ENCODE results near the gene MAP1A. TPM values are rescaled to one million over a fixed set of nuclear protein-coding genes. Genes with fewer than 3 reads are reported as not detected.

The MAP1A gene
- polyA plus RNA-seq, 1 donor (not counting 4 experiments of a cell fraction or from before 2014, with no cell fraction given), result 0.13 TPM

DNA sequence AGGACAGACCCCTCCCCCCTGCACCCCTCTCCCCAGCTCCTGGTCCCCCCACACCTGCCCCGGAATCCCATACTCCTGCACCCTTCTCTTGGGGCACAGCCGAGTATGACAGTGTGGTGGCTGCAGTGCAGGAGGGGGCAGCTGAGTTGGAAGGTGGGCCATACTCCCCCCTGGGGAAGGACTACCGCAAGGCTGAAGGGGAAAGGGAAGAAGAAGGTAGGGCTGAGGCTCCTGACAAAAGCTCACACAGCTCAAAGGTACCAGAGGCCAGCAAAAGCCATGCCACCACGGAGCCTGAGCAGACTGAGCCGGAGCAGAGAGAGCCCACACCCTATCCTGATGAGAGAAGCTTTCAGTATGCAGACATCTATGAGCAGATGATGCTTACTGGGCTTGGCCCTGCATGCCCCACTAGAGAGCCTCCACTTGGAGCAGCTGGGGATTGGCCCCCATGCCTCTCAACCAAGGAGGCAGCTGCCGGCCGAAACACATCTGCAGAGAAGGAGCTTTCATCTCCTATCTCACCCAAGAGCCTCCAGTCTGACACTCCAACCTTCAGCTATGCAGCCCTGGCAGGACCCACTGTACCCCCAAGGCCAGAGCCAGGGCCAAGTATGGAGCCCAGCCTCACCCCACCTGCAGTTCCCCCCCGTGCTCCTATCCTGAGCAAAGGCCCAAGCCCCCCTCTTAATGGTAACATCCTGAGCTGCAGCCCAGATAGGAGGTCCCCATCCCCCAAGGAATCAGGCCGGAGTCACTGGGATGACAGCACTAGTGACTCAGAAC, 9.8 kb downstream of the MAP1A start:
- H3K4me1 ChIP-seq (ENCODE audit: control insufficient read depth, extremely low read depth, insufficient read depth, low read length), result no peaks in the 10 kb centered on the region
- H3K9ac ChIP-seq (ENCODE audit: control insufficient read depth, extremely low read depth, insufficient read depth, low read length), result no peak overlapping the region
- dilution Hi-C loops (cut with MboI; ENCODE audit: extremely low pct_ligation_motif_present, low sequenced_read_pairs), result no loop called here
- no peak overlapping the region for H3K27ac ChIP-seq (ENCODE audit: control insufficient read depth, insufficient read depth, low read length)
- no peaks in the 10 kb centered on the region for H4K20me1 ChIP-seq (ENCODE audit: control insufficient read depth, extremely low read depth, insufficient read depth, low read length)
- FAIRE-seq (no peak), DNase-seq (ENCODE audit: low read depth, low spot score) (no peak)
- H2AFZ ChIP-seq (ENCODE audit: control insufficient read depth, low read length), result no peak overlapping the region
- TF ChIP-seq CTCF (optimal IDR thresholded peaks at IDR 0.05 in 1 of 3, IDR thresholded peaks at IDR 0.05 in 1 of 3, conservative IDR thresholded peaks at IDR 0.05 in 1 of 3; ENCODE audit: extremely low read depth in 1 of 3, insufficient read depth in 2 of 3, low read length in 3 of 3), result no peak
- no peak for TF ChIP-seq EZH2 (IDR thresholded peaks at IDR 0.05; ENCODE audit: low read length)
- H3K9me1 ChIP-seq (ENCODE audit: control insufficient read depth, extremely low read depth, insufficient read depth, low read length), result no peaks in the 10 kb centered on the region
- H3K27me3 ChIP-seq (ENCODE audit: control insufficient read depth, extremely low read depth, insufficient read depth, low read length), result peaks cover 17% of the 10 kb centered on the region
- no peak overlapping the region for H3K4me3 ChIP-seq (ENCODE audit: control insufficient read depth in 2 of 3, extremely low read depth in 1 of 3, insufficient read depth in 2 of 3, low read depth in 1 of 3, low read length in 3 of 3)
- H3K79me2 ChIP-seq (ENCODE audit: control insufficient read depth, insufficient read depth, low read length), result no peaks in the 10 kb centered on the region
- no peaks in the 10 kb centered on the region for H3K9me3 ChIP-seq (ENCODE audit: control insufficient read depth, low read depth, low read length)
- H3K4me2 ChIP-seq (ENCODE audit: control insufficient read depth, extremely low read depth, insufficient read depth, low read depth, low read length), result no peak overlapping the region
- no peaks in the 10 kb centered on the region for H3K36me3 ChIP-seq (ENCODE audit: control insufficient read depth in 2 of 2, extremely low read depth in 1 of 2, insufficient read depth in 2 of 2, low read length in 2 of 2)

- Histone ChIP-seq H3K27me3 (ENCODE audit: control insufficient read depth, extremely low read depth, insufficient read depth, low read length) (peaks cover 10% of the 10 kb centered on the region), H2AFZ (ENCODE audit: control insufficient read depth, low read length) (no peak overlapping the region), H3K9ac (ENCODE audit: control insufficient read depth, extremely low read depth, insufficient read depth, low read length) (no peak overlapping the region), H3K27ac (ENCODE audit: control insufficient read depth, insufficient read depth, low read length) (no peak overlapping the region), H3K36me3 (ENCODE audit: control insufficient read depth in 2 of 2, extremely low read depth in 1 of 2, insufficient read depth in 2 of 2, low read length in 2 of 2) (no peaks in the 10 kb centered on the region), H3K4me3 (ENCODE audit: control insufficient read depth in 2 of 3, extremely low read depth in 1 of 3, insufficient read depth in 2 of 3, low read depth in 1 of 3, low read length in 3 of 3) (no peak overlapping the region), H3K9me3 (ENCODE audit: control insufficient read depth, low read depth, low read length) (no peaks in the 10 kb centered on the region), H4K20me1 (ENCODE audit: control insufficient read depth, extremely low read depth, insufficient read depth, low read length) (no peaks in the 10 kb centered on the region), H3K4me1 (ENCODE audit: control insufficient read depth, extremely low read depth, insufficient read depth, low read length) (no peaks in the 10 kb centered on the region), H3K9me1 (ENCODE audit: control insufficient read depth, extremely low read depth, insufficient read depth, low read length) (no peaks in the 10 kb centered on the region), H3K4me2 (ENCODE audit: control insufficient read depth, extremely low read depth, insufficient read depth, low read depth, low read length) (no peak overlapping the region), H3K79me2 (ENCODE audit: control insufficient read depth, insufficient read depth, low read length) (no peaks in the 10 kb centered on the region)
- dilution Hi-C loops (cut with MboI; ENCODE audit: extremely low pct_ligation_motif_present, low sequenced_read_pairs), result no loop called here
- FAIRE-seq, result no peak
- TF ChIP-seq CTCF (optimal IDR thresholded peaks at IDR 0.05 in 1 of 3, IDR thresholded peaks at IDR 0.05 in 1 of 3, conservative IDR thresholded peaks at IDR 0.05 in 1 of 3; ENCODE audit: extremely low read depth in 1 of 3, insufficient read depth in 2 of 3, low read length in 3 of 3), result no peak
- TF ChIP-seq EZH2 (IDR thresholded peaks at IDR 0.05; ENCODE audit: low read length), result no peak
- no peak for DNase-seq (ENCODE audit: low read depth, low spot score)
These were observed 10.6 kb downstream of the MAP1A start for GRCh38 chr15:43527802-43528541.
